OCI-LY7 (cell line): ENCODE data around the gene MIS18A. TPM values are rescaled to one million over a fixed set of nuclear protein-coding genes. Genes with fewer than 3 reads are reported as not detected.

ENCODE experiments used
- BruUV-seq: library from RNA; stranded (reverse); fragments of 400-500 nt; replicated peaks from 2 replicates; lab custom pipeline; 2021; lab: Mats Ljungman, UMichigan
- CTCF ChIA-PET: fragments of 300-600 bp; sonication (Branson Sonifier 250); formaldehyde crosslinking; loops from one replicate; lab custom pipeline; 2022; ENCODE audit warnings: antibody characterized with exemption; ENCODE audit not compliant: unreplicated experiment; lab: Charles Lee
- POLR2A ChIA-PET: fragments of 300-600 bp; sonication (Branson Sonifier 250); formaldehyde crosslinking; loops from one replicate; lab custom pipeline; 2022; ENCODE audit warnings: antibody characterized with exemption; lab: Charles Lee
- DNase-seq: peaks from one replicate; pipeline ENCODE4 v3.0.0-alpha.2; 2015; ENCODE audit warnings: low spot score
- H2AFZ ChIP-seq: fragments of 200-600 bp; sonication (generic), shearing (Covaris generic); 2 replicates; pipeline ENCODE4 v1.6.1; 2014; ENCODE audit warnings: mild to moderate bottlenecking, antibody characterized with exemption, low read length, moderate library complexity
- H3K27ac ChIP-seq: fragments of 200-600 bp; sonication (generic); 2 replicates; pipeline ENCODE4 v1.5.1; 2014; ENCODE audit warnings: mixed run types, low read depth, mild to moderate bottlenecking, moderate library complexity, low read length, inconsistent platforms; ENCODE audit not compliant: poor library complexity, severe bottlenecking
- H3K36me3 ChIP-seq: fragments of 200-600 bp; sonication (generic); 2 replicates; pipeline ENCODE4 v1.6.1; 2014; ENCODE audit warnings: mild to moderate bottlenecking, antibody characterized with exemption, low read length, moderate library complexity, mixed read lengths; ENCODE audit not compliant: insufficient read depth
- H3K4me1 ChIP-seq: fragments of 200-600 bp; sonication (generic); 2 replicates; pipeline ENCODE4 v1.5.1; 2014; ENCODE audit warnings: mild to moderate bottlenecking, low read length; ENCODE audit not compliant: insufficient read depth, poor library complexity, severe bottlenecking
- H3K4me2 ChIP-seq: fragments of 200-600 bp; sonication (generic); 2 replicates; pipeline ENCODE4 v1.6.1; 2014; ENCODE audit warnings: mild to moderate bottlenecking, low read length
- H3K4me3 ChIP-seq: fragments of 200-600 bp; sonication (generic); 2 replicates; pipeline ENCODE4 v1.5.1; 2014; ENCODE audit warnings: mild to moderate bottlenecking, low read depth, low read length; ENCODE audit not compliant: poor library complexity, severe bottlenecking
- H3K79me2 ChIP-seq: fragments of 200-600 bp; sonication (generic); 2 replicates; pipeline ENCODE4 v1.6.1; 2016; ENCODE audit warnings: low read depth, mild to moderate bottlenecking, low read length, moderate library complexity, mixed read lengths; ENCODE audit not compliant: insufficient read depth
- H3K9me2 ChIP-seq: fragments of 200-600 bp; sonication (generic); 2 replicates; pipeline ENCODE4 v1.6.1; 2016; ENCODE audit warnings: mild to moderate bottlenecking, low read length, mixed read lengths; ENCODE audit not compliant: insufficient read depth
- H3K9me3 ChIP-seq: fragments of 200-600 bp; sonication (generic); 2 replicates; pipeline ENCODE4 v1.6.1; 2014; ENCODE audit warnings: mild to moderate bottlenecking, mixed run types, low read length, mixed read lengths
- H4K20me1 ChIP-seq: fragments of 200-600 bp; sonication (generic); 2 replicates; pipeline ENCODE4 v1.6.1; 2014; ENCODE audit warnings: mild to moderate bottlenecking, antibody characterized with exemption, low read length, moderate library complexity, mixed read lengths; ENCODE audit not compliant: insufficient read depth
- EZH2phosphoT487 ChIP-seq: fragments of 200-600 bp; sonication (generic); IDR thresholded peaks from 2 replicates; pipeline ENCODE4 v1.6.1; 2018; ENCODE audit warnings: low read depth, borderline replicate concordance, mild to moderate bottlenecking, mixed run types, antibody characterized with exemption, low read length, moderate library complexity, mixed read lengths
- intact Hi-C: fragments of 100-400 bp; cut with micrococcal nuclease; formaldehyde crosslinking; loops from one replicate; pipeline ENCODE4 v1.10.0; 2022; ENCODE audit not compliant: unreplicated experiment
- total RNA-seq, 2 experiments: library from RNA; depleted of rRNA in 1 of 2; stranded (reverse); fragments of >200 nt in 1 of 2; shearing (Covaris generic) in 1 of 2; gene quantifications; 2 replicates each; pipeline ENCODE4 v1.2.3, GENCODE V29; 2014 to 2022
- TF ChIP-seq, protein P1 (sequence below): fragments of 200-600 bp; sonication (generic); conservative IDR thresholded peaks from 2 replicates; pipeline ENCODE4 v1.5.1; 2014; ENCODE audit warnings: mild to moderate bottlenecking, antibody characterized with exemption, low read length, moderate library complexity, mixed read lengths

The MIS18A gene
- total RNA-seq, 2 experiments from 2014 or later = 25.2 to 53.0 TPM

DNA sequence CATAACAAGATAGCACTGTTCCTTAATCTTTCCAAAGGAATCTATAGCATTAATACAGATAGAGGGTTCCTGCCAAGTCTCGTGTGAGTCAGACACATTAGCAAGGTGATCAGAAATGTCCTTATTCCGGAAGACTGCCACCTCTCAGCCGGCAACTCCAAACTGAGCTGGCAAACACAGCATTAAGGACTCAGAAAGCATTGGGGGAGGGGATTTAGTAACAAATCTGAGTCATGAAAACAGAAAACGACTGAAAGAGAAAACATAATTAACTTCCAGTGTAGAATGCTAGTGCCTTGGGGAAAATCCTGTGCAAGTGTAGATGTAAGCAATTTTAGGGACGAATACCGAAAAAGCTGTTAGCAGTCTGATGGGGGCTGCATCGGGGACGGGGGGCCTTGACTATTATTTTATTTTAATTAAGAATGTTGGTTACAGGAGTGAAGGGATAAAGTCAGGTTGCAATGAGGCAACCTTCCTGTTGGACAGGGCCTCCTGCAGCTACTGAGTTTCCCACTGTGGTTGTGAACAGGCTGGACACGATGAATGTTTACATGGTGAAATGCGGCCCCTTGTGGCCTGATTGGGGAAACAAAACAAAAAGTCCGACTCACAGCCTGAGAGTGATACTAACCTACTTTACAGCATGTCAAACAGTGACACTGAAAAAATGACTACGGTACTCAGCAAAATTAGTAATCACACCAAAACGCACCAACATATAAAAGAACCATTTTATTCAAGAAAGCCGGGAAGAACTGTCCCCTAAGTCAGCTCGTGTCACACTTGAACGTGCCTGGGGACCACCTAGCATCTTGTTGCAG is 20.7 kb downstream of the MIS18A start:
- Histone ChIP-seq H3K9me3 (no peaks in the 10 kb centered on the region), H3K4me3 (no peak overlapping the region), H3K79me2 (no peaks in the 10 kb centered on the region), H4K20me1 (no peaks in the 10 kb centered on the region), H3K4me2 (no peak overlapping the region), H3K9me2 (no peaks in the 10 kb centered on the region), H3K27ac (no peak overlapping the region), H2AFZ (no peak overlapping the region), H3K36me3 (no peaks in the 10 kb centered on the region), H3K4me1 (no peaks in the 10 kb centered on the region)
- TF ChIP-seq, protein P1, sequence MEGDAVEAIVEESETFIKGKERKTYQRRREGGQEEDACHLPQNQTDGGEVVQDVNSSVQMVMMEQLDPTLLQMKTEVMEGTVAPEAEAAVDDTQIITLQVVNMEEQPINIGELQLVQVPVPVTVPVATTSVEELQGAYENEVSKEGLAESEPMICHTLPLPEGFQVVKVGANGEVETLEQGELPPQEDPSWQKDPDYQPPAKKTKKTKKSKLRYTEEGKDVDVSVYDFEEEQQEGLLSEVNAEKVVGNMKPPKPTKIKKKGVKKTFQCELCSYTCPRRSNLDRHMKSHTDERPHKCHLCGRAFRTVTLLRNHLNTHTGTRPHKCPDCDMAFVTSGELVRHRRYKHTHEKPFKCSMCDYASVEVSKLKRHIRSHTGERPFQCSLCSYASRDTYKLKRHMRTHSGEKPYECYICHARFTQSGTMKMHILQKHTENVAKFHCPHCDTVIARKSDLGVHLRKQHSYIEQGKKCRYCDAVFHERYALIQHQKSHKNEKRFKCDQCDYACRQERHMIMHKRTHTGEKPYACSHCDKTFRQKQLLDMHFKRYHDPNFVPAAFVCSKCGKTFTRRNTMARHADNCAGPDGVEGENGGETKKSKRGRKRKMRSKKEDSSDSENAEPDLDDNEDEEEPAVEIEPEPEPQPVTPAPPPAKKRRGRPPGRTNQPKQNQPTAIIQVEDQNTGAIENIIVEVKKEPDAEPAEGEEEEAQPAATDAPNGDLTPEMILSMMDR = peak; percentile 86
- no peak for TF ChIP-seq EZH2phosphoT487
- intact Hi-C loops = loop anchor here (1.0 to 10.0 kb wide), 3 partner anchors 163 to 477 kb away; no protein-coding TSS in a partner anchor
- peak; percentile 62 for DNase-seq
- BruUV-seq = no TSS peak
- ChIA-PET POLR2A (interaction anchor here (0.5 to 0.9 kb wide), 2 partner anchors 22 to 475 kb away, joined by 3 read pairs; no protein-coding TSS in a partner anchor), CTCF (no interaction called here)

GRCh38 chr21:32256873-32257620 is 21.8 kb downstream of the MIS18A start:
- H3K4me1 ChIP-seq = no peaks in the 10 kb centered on the region
- ChIA-PET POLR2A (interaction anchor here (0.6 to 0.9 kb wide), 2 partner anchors 473 to 476 kb away, joined by 3 read pairs; no protein-coding TSS in a partner anchor), CTCF (no interaction called here)
- H3K36me3 ChIP-seq = no peaks in the 10 kb centered on the region
- no peak overlapping the region for H3K4me3 ChIP-seq
- no peak overlapping the region for H3K4me2 ChIP-seq
- H3K27ac ChIP-seq = no peak overlapping the region
- no peaks in the 10 kb centered on the region for H3K9me3 ChIP-seq
- no TSS peak for BruUV-seq
- no peaks in the 10 kb centered on the region for H3K79me2 ChIP-seq
- no peak for DNase-seq
- H2AFZ ChIP-seq = no peak overlapping the region
- intact Hi-C loops = loop anchor here (10.0 kb wide), 1 partner anchor 162 kb away; no protein-coding TSS in a partner anchor
- H3K9me2 ChIP-seq = no peaks in the 10 kb centered on the region
- no peaks in the 10 kb centered on the region for H4K20me1 ChIP-seq
- no peak for TF ChIP-seq EZH2phosphoT487
- TF ChIP-seq, protein P1 = no peak
